HFF-Myc (cell line): Measurements from ENCODE around the gene CHRNA1.

Experiments
- DNase-seq: peaks from one replicate; pipeline ENCODE4 v3.0.0-alpha.2; 2011; ENCODE audit warnings: low read depth; ENCODE audit errors: extremely low read depth
- H3K4me3 ChIP-seq: replicated peaks from 2 replicates; pipeline ENCODE4 v1.5.1; 2011; ENCODE audit warnings: low read depth, mild to moderate bottlenecking, control low read depth, low read length
- TF ChIP-seq, protein P1 (sequence below): IDR thresholded peaks from 2 replicates; pipeline ENCODE4 v1.5.1; 2012; ENCODE audit warnings: mild to moderate bottlenecking, low read depth, low read length, control low read depth; ENCODE audit errors: missing control alignments

CHRNA1 gene

DNA sequence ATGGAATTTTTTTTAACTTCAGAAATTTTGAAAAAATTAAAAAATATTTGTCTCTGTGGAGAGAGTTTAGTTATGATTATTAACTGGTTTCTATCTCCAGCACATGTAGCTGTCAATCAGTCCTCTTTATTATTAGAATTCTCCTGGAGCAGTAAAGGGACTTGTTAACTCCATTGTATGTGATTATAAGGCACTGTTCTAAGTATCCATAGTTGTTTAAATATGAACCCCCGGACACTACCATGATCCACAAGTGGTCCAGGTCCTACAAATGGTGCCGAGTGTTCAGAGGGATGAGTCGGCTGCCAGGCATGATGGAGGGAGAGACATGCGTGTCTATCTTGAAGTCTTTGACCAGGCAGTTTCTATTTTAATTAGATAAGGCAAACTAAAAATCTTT, 492 bp downstream of the CHRNA1 start:
- no peak overlapping the region for H3K4me3 ChIP-seq
- TF ChIP-seq, protein P1, sequence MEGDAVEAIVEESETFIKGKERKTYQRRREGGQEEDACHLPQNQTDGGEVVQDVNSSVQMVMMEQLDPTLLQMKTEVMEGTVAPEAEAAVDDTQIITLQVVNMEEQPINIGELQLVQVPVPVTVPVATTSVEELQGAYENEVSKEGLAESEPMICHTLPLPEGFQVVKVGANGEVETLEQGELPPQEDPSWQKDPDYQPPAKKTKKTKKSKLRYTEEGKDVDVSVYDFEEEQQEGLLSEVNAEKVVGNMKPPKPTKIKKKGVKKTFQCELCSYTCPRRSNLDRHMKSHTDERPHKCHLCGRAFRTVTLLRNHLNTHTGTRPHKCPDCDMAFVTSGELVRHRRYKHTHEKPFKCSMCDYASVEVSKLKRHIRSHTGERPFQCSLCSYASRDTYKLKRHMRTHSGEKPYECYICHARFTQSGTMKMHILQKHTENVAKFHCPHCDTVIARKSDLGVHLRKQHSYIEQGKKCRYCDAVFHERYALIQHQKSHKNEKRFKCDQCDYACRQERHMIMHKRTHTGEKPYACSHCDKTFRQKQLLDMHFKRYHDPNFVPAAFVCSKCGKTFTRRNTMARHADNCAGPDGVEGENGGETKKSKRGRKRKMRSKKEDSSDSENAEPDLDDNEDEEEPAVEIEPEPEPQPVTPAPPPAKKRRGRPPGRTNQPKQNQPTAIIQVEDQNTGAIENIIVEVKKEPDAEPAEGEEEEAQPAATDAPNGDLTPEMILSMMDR = no peak
- no peak for DNase-seq

DNA sequence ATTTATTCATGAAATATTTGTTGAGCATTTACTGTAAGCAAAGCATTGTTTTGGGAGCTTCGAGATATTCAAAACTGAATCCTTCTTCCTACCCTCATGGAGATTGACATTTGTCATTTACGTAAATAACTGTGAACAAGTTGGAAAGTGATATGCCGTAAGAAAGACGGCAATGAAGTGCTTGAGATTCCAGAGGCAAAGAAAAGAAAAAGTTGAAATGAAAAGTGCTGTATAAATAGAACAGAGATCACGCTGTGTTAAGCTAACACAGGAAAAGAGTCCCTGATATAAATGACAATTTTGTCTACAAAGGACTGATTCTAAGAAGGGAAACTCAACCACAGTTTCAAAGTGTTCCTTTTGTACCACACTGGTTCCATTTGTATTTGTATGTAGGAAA, 1.8 kb downstream of the CHRNA1 start:
- H3K4me3 ChIP-seq = no peak overlapping the region
- DNase-seq = no peak
- TF ChIP-seq, protein P1 = no peak

DNA sequence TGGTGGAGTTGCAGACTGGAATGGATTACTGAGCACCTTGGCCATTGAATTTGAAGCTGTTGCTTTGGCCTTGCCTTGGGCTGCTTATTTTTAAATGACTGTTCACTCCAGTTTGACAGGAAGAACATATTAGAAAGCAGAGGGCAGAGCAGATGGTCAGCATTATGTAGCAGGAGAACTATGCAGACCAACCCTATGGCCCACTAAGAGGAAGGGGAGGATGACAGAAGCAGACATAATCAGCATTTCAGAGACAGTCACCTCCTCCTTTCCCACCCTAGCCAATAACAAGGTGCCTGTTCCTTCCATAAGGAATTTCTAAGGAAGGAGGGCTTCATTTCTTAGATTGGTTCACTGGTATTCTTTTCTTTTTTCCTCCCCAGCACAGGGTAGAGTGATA, 2.4 kb downstream of the CHRNA1 start:
- TF ChIP-seq, protein P1 = no peak
- H3K4me3 ChIP-seq = no peak overlapping the region
- DNase-seq = no peak

DNA sequence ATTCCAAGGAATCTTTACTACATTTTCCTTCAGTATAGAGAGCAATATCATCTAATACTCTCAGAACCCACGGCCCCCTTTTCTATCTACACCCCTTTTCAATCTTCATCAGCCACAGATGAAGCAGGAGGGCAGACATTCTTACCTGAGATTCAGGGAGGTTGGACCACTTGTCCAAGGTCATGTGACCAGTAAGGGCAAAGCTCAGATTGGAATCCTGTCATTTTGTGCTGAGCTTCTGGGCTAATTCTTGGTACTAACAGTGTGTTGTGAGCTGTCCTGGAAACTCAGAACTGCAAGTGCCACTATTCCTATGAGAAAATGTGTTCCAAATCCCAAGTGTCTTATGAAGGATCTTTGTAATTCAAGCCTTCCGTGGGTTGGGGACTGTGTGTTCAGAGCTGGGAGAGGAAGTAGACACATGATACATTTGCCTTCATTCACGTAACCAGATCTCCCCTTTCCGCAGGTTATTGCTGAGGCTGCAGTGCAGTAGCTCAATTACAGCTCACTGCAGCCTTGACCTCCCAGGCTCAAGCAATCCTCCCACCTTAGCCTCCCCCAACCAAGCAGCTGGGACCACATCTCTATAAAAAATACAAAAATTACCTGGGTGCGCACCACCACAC, 3.3 kb downstream of the CHRNA1 start:
- no peak for DNase-seq
- TF ChIP-seq, protein P1 = no peak
- no peak overlapping the region for H3K4me3 ChIP-seq

DNA sequence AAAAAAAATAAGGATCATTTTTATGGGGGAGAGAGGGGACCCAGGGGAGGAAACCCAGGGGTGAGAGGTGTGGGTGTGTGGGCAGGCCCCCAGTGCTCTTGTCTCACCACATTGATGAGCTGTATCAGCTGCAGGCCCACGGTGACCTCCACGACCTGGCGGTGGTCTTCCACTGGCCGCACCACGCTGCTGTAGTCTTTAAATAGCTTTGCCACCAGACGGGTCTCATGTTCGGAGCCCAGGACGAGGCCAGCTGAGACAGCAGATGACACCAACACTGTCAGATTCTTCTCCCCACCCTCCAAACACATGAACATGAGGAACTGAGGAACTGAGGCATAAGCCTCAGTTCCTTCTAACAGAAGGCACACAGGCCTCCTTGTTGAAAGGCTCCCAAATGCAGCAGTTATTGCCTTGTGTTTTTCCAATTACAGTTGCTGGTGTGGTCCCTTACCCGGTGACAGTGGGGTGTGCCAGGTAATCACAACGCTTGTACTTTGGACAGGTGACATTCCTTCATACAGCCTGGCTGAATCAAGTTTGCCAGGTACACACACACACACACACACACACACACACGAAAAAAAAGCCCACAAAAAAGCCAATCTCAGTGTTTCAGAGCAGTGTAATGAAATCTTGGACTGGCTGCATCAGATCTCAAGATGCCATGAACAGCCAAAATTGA, 4.7 kb downstream of the CHRNA1 start:
- no peak for DNase-seq
- H3K4me3 ChIP-seq = no peak overlapping the region
- TF ChIP-seq, protein P1 = no peak

DNA sequence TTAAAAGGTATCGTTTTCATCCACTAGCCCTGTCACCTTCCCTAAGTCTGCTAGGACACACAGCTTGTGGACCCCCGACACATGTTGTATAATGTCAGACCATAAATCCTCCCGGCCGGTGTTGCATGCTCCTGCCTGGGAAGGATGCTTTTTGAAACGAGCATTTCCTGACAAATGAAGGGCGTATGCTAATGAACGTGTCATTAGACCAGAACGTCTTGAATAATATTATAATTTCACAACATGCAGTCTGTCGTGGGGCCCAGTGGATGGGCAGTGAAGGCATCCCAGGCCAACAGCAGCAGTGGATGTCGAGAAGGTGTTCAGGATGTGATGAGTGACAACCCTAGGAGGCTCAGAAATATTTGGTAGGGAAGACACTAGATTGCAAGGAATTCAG, 7.5 kb downstream of the CHRNA1 start:
- TF ChIP-seq, protein P1 = no peak
- no peak overlapping the region for H3K4me3 ChIP-seq
- no peak for DNase-seq

DNA sequence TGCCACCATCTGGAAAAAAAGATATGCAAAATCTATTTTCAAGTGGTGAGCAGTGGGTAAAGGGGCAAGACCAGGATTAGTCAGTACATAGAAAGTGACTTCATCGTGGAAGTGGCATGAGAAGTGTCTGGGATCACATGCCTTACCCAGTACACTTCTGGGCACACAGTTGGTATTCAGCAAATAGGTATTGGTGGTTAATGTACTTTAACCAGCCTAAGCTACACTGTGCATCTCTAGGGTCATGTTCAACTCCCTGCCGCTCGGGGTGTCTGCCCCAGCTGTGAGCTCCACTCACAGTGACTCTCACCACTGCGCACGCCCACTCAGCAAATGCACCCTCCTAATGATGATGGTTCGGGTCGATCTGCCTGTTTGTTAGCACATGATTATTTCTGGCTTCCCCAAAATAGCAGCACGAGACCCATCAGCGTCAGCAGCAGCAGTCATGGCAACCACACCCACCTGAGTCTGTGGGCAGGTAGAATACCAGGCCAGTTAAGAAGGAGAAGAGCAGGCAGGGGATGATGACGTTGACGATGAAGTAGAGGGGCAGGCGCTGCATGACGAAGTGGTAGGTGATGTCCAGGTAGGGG, 11.1 kb downstream of the CHRNA1 start:
- TF ChIP-seq, protein P1 = no peak
- H3K4me3 ChIP-seq = no peak overlapping the region

More for the DNA sequence above, 11.1 kb downstream of the CHRNA1 start:
- no peak for DNase-seq
